SK-N-SH (cell line): ENCODE results near the gene NUMB. TPM values are rescaled to one million over a fixed set of nuclear protein-coding genes. Genes with fewer than 3 reads are reported as not detected.

Experiments
- CTCF ChIA-PET: fragments of 300-600, 350-600 bp; formaldehyde crosslinking; extraction: SDS; loops from one replicate; lab custom pipeline; 2021; lab: Yijun Ruan, JAX
- POLR2A ChIA-PET: fragments of 350-600 bp; sonication (Branson Sonifier 250); formaldehyde crosslinking; extraction: SDS; loops from one replicate; lab custom pipeline; 2020; ENCODE audit warnings: antibody characterized with exemption, inconsistent platforms; lab: Yijun Ruan, JAX
- DNase-seq: peaks from one replicate; pipeline ENCODE4 v3.0.0; 2012
- H2AFZ ChIP-seq: fragments of 200-600 bp; sonication (generic); 2 replicates; pipeline ENCODE4 v1.8.1; 2016; ENCODE audit warnings: antibody characterized with exemption, mild to moderate bottlenecking, low read depth
- H3F3A ChIP-seq: fragments of 200-600 bp; sonication (generic); replicated peaks from 2 replicates; pipeline ENCODE3; 2016; ENCODE audit warnings: antibody characterized with exemption, mild to moderate bottlenecking; ENCODE audit not compliant: insufficient read depth
- H3K27ac ChIP-seq, 2 experiments: fragments of 200-500 bp in 1 of 2; fragments of 200-600 bp in 1 of 2; sonication (Bioruptor generic) in 1 of 2; sonication (generic), shearing (Covaris generic) in 1 of 2; 2 replicates each; pipeline versions ENCODE4 v1.5.1 to v1.6.1; 2014 to 2016; ENCODE audit warnings: low read depth in 2 of 2, inconsistent platforms in 1 of 2, low read length in 1 of 2, mild to moderate bottlenecking in 1 of 2, mixed read lengths in 1 of 2
- H3K27me3 ChIP-seq: fragments of 200-600 bp; sonication (generic), shearing (Covaris generic); 2 replicates; pipeline ENCODE4 v1.6.1; 2016; ENCODE audit warnings: mixed run types; ENCODE audit not compliant: insufficient read depth
- H3K36me3 ChIP-seq, 2 experiments: fragments of 200-500 bp in 1 of 2; fragments of 200-600 bp in 1 of 2; sonication (Bioruptor generic) in 1 of 2; sonication (generic) in 1 of 2; replicated peaks in 1 of 2; 2 replicates each; pipeline versions ENCODE3 to v1.5.1; 2014 to 2016; ENCODE audit warnings: low read length in 1 of 2, mild to moderate bottlenecking in 1 of 2; ENCODE audit not compliant: insufficient read depth in 2 of 2, control insufficient read depth in 1 of 2
- H3K4me1 ChIP-seq, 2 experiments: fragments of 200-500 bp in 1 of 2; fragments of 200-600 bp in 1 of 2; sonication (Bioruptor generic) in 1 of 2; sonication (generic), shearing (Covaris generic) in 1 of 2; 2 replicates each; pipeline versions ENCODE4 v1.5.1 to v1.6.1; 2014 to 2016; ENCODE audit warnings: low read depth in 1 of 2, low read length in 1 of 2, mixed run types in 1 of 2; ENCODE audit not compliant: insufficient read depth in 2 of 2, control insufficient read depth in 1 of 2
- H3K4me2 ChIP-seq: fragments of 200-600 bp; sonication (generic), shearing (Covaris generic); 2 replicates; pipeline ENCODE4 v1.6.1; 2017; ENCODE audit warnings: mixed run types
- H3K4me3 ChIP-seq, 2 experiments: fragments of 200-500 bp in 1 of 2; fragments of 200-600 bp in 1 of 2; sonication (Bioruptor generic) in 1 of 2; sonication (generic), shearing (Covaris generic) in 1 of 2; 2 replicates each; pipeline versions ENCODE4 v1.5.1 to v1.8.1; 2014 to 2016; ENCODE audit warnings: low read depth in 2 of 2, inconsistent platforms in 1 of 2, low read length in 1 of 2, mild to moderate bottlenecking in 1 of 2, mixed read lengths in 1 of 2, moderate library complexity in 1 of 2
- H3K79me2 ChIP-seq: fragments of 200-600 bp; sonication (generic); 2 replicates; pipeline ENCODE4 v1.8.1; 2017; ENCODE audit warnings: mild to moderate bottlenecking; ENCODE audit not compliant: insufficient read depth
- H3K9ac ChIP-seq: fragments of 200-600 bp; sonication (generic); 2 replicates; pipeline ENCODE4 v1.6.1; 2017; ENCODE audit warnings: mixed run types
- H3K9me2 ChIP-seq: fragments of 200-600 bp; sonication (generic); 2 replicates; pipeline ENCODE4 v1.6.1; 2017; ENCODE audit warnings: mixed run types
- H3K9me3 ChIP-seq: fragments of 200-600 bp; sonication (generic); 2 replicates; pipeline ENCODE4 v1.6.1; 2017; ENCODE audit warnings: mixed run types, mild to moderate bottlenecking, moderate library complexity
- H4K20me1 ChIP-seq: fragments of 200-600 bp; sonication (generic); 2 replicates; pipeline ENCODE4 v1.6.1; 2017; ENCODE audit warnings: mild to moderate bottlenecking, mixed run types; ENCODE audit not compliant: insufficient read depth
- CHD2 ChIP-seq: fragments of 150-350 bp; IDR thresholded peaks from 2 replicates; pipeline ENCODE4 v1.6.1; 2018; ENCODE audit warnings: low read length; ENCODE audit not compliant: partially characterized antibody
- EZH2phosphoT487 ChIP-seq: fragments of 200-600 bp; sonication (generic); IDR thresholded peaks from 2 replicates; pipeline ENCODE4 v1.6.1; 2017; ENCODE audit warnings: low read depth, mixed run types, mild to moderate bottlenecking, antibody characterized with exemption, moderate library complexity, borderline replicate concordance
- FOSL2 ChIP-seq: IDR thresholded peaks from 2 replicates; pipeline ENCODE4 v1.4.0; 2012; ENCODE audit warnings: low read depth, mild to moderate bottlenecking, moderate library complexity, borderline replicate concordance
- FOXM1 ChIP-seq: IDR thresholded peaks from 2 replicates; pipeline ENCODE4 v1.4.0; 2012; ENCODE audit warnings: low read depth, mild to moderate bottlenecking
- GABPA ChIP-seq: IDR thresholded peaks from 2 replicates; pipeline ENCODE4 v1.4.0; 2012; ENCODE audit warnings: low read depth, mild to moderate bottlenecking
- GATA2 ChIP-seq: sonication (generic); formaldehyde crosslinking; IDR thresholded peaks from 2 replicates; pipeline ENCODE4 v1.5.0; 2020; ENCODE audit warnings: mild to moderate bottlenecking, missing genetic modification reagents
- MEF2A ChIP-seq: IDR thresholded peaks from 2 replicates; pipeline ENCODE4 v1.4.0; 2012; ENCODE audit warnings: low read depth, borderline replicate concordance
- POLR2AphosphoS5 ChIP-seq: IDR thresholded peaks from 2 replicates; pipeline ENCODE4 v1.6.1; 2012; ENCODE audit warnings: low read depth, low read length
- RAD21 ChIP-seq: IDR thresholded peaks from 2 replicates; pipeline ENCODE4 v1.6.1; 2012; ENCODE audit warnings: mild to moderate bottlenecking, low read length
- RCOR1 ChIP-seq: fragments of 150-350 bp; IDR thresholded peaks from 2 replicates; pipeline ENCODE4 v1.6.1; 2017; ENCODE audit warnings: antibody characterized with exemption, low read length
- RFX5 ChIP-seq: IDR thresholded peaks from 2 replicates; pipeline ENCODE4 v1.6.1; 2012; ENCODE audit warnings: mild to moderate bottlenecking, improper control_type of control experiment, low read length
- SMC3 ChIP-seq: IDR thresholded peaks from 2 replicates; pipeline ENCODE4 v1.6.1; 2012; ENCODE audit warnings: low read depth, low read length, improper control_type of control experiment
- TAF1 ChIP-seq: IDR thresholded peaks from 2 replicates; pipeline ENCODE4 v1.6.1; 2012; ENCODE audit warnings: low read depth, mild to moderate bottlenecking, low read length, moderate library complexity, borderline replicate concordance
- TCF12 ChIP-seq: IDR thresholded peaks from 2 replicates; pipeline ENCODE4 v1.4.0; 2012
- TEAD4 ChIP-seq: IDR thresholded peaks from 2 replicates; pipeline ENCODE4 v1.4.0; 2012; ENCODE audit warnings: mild to moderate bottlenecking, borderline replicate concordance; ENCODE audit not compliant: insufficient read depth
- USF1 ChIP-seq: IDR thresholded peaks from 2 replicates; pipeline ENCODE4 v1.4.0; 2012; ENCODE audit warnings: low read depth, borderline replicate concordance
- ZBTB33 ChIP-seq: IDR thresholded peaks from 2 replicates; pipeline ENCODE4 v1.4.0; 2012; ENCODE audit warnings: low read depth, borderline replicate concordance
- WGBS: methylation state at CpG from one replicate; pipeline ENCODE4 v1.1.6; 2017; ENCODE audit warnings: low lambda C conversion rate; 5-methylcytosine and 5-hydroxymethylcytosine counted together
- polyA plus RNA-seq, 3 experiments: library from polyadenylated mRNA; depleted of rRNA; stranded (reverse); fragments of >200 nt; gene quantifications; 2 replicates each; pipeline ENCODE4 v1.2.3, GENCODE V29; 2012
- TF ChIP-seq, protein P1 (sequence below): fragments of 200-600 bp; sonication (generic); IDR thresholded peaks from 2 replicates; pipeline ENCODE4 v1.6.1; 2017; ENCODE audit warnings: antibody characterized with exemption, mild to moderate bottlenecking, moderate library complexity
- TF ChIP-seq, protein P2 (sequence below): fragments of 150-350 bp; IDR thresholded peaks from 2 replicates; pipeline ENCODE4 v1.6.1; 2017; ENCODE audit warnings: antibody characterized with exemption, low read length, low read depth, borderline replicate concordance

The NUMB gene
- polyA plus RNA-seq, 1 of the 3 experiments (the other 2 are of a cell fraction) = 58.4 TPM

DNA sequence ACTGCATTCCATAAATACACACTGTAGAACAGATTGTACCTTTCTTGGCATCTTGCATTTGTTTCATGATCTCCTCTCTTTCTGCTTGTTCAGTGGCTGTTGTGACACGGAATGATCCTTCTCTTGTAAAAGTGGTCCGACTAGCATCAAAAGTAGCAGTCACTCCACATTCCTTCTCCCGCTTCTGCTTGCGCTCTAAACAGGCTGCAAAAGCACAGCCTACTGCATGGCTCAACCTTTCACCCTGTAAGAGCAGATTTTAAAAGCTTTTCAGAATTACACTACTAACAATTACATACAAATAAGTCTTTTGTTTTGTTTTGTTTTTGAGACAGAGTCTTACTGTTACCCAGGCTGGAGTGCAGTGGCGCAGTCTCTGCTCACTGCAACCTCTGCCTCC is 171.3 kb downstream of the NUMB start:
- POLR2A ChIA-PET = interaction anchor here (0.7 to 0.9 kb wide), 2 partner anchors 175 to 185 kb away, joined by 3 to 4 read pairs; no protein-coding TSS in a partner anchor
- CTCF ChIA-PET = interaction anchor here (1.3 kb wide), 1 partner anchor 8 kb away, joined by 8 read pairs; no protein-coding TSS in a partner anchor
- Histone ChIP-seq H3K9ac (no peak overlapping the region), H3K4me2 (no peak overlapping the region), H3K9me3 (no peaks in the 10 kb centered on the region), H4K20me1 (no peaks in the 10 kb centered on the region), H2AFZ (no peak overlapping the region), H3K79me2 (no peaks in the 10 kb centered on the region), H3K27ac (no peak overlapping the region), H3K9me2 (no peaks in the 10 kb centered on the region), H3K4me1 (no peaks in the 10 kb centered on the region), H3F3A (no peaks in the 10 kb centered on the region), H3K4me3 (no peak overlapping the region), H3K27me3 (no peaks in the 10 kb centered on the region), H3K36me3 (peaks cover 35 to 37% of the 10 kb centered on the region in 2 experiments)
- WGBS = 93% methylated on average over 5 of the region's 5 CpGs
- TF ChIP-seq GABPA (no peak), TCF12 (no peak), RAD21 (no peak), RCOR1 (no peak), EZH2phosphoT487 (no peak), POLR2AphosphoS5 (no peak), MEF2A (no peak), TEAD4 (no peak), ZBTB33 (no peak), TAF1 (no peak), SMC3 (no peak), GATA2 (CRISPR knock-in tag) (no peak), RFX5 (no peak), CHD2 (no peak), USF1 (no peak), FOSL2 (no peak), FOXM1 (no peak)
- TF ChIP-seq, protein P1, sequence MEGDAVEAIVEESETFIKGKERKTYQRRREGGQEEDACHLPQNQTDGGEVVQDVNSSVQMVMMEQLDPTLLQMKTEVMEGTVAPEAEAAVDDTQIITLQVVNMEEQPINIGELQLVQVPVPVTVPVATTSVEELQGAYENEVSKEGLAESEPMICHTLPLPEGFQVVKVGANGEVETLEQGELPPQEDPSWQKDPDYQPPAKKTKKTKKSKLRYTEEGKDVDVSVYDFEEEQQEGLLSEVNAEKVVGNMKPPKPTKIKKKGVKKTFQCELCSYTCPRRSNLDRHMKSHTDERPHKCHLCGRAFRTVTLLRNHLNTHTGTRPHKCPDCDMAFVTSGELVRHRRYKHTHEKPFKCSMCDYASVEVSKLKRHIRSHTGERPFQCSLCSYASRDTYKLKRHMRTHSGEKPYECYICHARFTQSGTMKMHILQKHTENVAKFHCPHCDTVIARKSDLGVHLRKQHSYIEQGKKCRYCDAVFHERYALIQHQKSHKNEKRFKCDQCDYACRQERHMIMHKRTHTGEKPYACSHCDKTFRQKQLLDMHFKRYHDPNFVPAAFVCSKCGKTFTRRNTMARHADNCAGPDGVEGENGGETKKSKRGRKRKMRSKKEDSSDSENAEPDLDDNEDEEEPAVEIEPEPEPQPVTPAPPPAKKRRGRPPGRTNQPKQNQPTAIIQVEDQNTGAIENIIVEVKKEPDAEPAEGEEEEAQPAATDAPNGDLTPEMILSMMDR = no peak
- TF ChIP-seq, protein P2, sequence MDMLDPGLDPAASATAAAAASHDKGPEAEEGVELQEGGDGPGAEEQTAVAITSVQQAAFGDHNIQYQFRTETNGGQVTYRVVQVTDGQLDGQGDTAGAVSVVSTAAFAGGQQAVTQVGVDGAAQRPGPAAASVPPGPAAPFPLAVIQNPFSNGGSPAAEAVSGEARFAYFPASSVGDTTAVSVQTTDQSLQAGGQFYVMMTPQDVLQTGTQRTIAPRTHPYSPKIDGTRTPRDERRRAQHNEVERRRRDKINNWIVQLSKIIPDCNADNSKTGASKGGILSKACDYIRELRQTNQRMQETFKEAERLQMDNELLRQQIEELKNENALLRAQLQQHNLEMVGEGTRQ = no peak
- DNase-seq = no peak
